HG02571 (cell line): ENCODE measurements around the gene NSUN6.
A peak's percentile ranks its signal among the peaks of the same experiment; 100 is the strongest.

Experiments used
- ATAC-seq: cut with Tn5 transposase; IDR thresholded peaks from one replicate; pipeline ENCODE4 v1.9.1; 2021; ENCODE audit warnings: mild to moderate bottlenecking, moderate library complexity; ENCODE audit not compliant: unreplicated experiment

The NSUN6 gene

DNA sequence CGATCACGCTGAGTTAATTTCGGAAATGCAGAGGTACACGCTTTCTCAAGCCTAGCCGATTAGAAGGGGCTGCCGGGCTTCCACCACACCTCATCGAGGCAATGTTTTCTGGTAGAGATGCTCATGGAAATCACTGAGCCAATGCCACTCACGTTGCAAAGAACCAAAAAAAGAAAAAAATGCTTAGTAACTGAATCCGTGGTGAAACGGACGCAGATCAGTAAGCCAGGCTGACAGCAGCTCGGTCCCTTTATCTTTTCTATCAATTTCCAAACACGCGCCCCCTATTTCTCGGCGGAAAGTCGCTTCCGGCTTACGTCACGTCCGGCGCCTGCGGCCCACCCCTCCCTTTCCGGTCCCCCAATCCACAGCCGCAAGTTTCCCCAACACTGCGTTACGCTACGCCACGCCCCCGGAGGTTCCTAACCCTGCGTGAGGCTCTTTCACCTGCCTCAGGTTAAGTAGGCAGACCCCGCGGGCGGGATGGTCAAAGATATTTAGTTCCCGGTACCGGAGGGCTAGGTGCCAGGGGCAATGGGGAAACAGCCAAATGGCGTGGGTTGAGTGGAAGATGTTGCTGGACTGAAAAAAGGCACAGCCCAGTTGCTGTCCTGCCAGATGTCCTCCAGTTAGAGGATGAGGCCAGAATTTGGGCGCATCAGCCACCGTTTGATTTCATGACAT lies at the start of gene NSUN6:
TSS of gene NSUN6 (minus strand) at position 264 of the 684 bp plus-strand sequence. CDS start 384 bp downstream, outside the sequence.
- peak; percentile 99 for ATAC-seq

DNA sequence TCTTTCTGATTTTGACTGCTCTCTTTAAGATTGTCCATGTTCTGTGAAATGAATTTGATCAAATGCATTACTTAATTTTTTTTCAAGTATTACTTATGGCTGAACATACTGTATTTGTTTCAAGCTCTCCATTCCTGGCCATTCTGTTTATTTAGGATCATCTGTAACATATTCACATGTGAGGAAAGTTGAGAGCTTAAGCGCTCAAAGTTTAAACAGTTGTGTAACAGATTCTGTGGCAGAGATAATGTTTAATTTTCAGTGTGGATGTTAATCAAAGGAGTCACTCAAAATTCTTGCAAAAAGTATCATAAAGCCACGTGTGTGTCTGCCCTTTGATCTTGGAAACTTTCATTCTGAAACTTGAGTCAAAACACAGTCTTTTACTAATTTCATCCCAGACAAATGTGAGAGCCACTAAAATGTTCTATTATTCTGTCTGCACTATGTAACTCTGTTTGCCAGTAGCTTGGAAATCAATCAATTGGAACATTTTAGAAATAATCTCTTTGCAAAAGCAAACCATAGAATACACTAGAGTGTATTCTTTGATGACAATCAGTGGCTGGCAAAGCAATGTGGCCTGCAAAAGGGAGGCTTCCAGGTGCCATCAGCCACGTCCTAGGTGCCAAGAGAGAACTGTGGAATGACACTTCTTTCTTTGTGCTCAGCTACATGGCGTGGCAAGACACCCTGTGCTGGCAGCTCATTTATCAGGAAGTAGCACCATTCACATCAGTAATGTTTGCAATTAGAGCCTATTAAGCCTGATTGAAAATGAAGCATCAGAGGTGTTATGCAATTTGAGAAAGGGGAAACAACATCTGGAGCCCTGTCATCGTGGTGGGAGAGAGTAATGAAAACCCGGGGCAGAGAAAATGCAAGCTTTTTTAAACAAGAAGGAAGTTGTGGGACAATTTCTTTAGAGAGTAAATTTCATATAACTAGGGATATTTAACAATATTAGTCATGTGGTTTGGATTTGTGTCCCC lies 48.8 kb upstream of the NSUN6 start:
- ATAC-seq, result no peak

DNA sequence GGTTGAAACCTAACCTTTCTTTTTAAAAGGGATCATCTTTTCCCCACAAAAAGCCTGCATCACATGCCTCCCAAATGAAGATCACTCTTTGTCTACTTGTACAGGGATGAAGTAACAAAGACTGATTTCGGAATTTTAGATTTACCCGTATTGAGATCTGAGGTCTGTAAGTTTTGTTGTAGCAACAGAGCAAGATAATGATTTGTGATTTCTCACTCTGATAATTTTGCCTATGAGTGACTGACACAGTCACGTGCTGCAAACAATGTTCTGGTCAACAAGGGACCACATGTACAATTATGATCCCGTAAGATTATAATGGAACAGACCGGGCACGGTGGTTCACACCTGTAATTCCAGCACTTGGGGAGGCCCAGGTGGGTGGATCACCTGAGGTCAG lies 39.2 kb upstream of the NSUN6 start:
- ATAC-seq, result no peak

- no peak for ATAC-seq
Measured at GRCh38 chr10:18689498-18689897, 38.1 kb upstream of the NSUN6 start.

GRCh38 chr10:18687706-18688105 lies 36.3 kb upstream of the NSUN6 start:
- no peak for ATAC-seq

GRCh38 chr10:18687195-18687594 lies 35.8 kb upstream of the NSUN6 start:
- no peak for ATAC-seq

- no peak for ATAC-seq
Measured at GRCh38 chr10:18685555-18685954, 34.2 kb upstream of the NSUN6 start.

DNA sequence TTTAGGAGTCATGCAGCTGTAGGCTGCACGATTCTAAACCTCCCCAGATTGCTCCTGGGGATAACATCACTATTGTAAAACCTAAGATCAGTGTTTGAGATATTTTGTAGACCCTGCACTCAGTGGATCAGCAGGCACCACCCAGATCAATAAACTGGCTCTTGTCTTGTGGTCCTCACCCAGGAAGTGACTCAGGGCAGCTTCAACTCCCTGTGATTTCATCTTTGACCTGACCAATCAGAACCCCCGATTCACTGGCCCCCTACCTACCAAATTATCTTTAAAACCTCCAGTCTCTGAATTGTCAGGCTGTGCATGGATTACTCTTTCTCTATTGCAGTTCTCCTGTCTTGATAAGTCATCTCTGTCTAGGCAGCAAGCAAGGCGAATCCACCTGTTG lies 33.6 kb upstream of the NSUN6 start:
- ATAC-seq, result no peak

DNA sequence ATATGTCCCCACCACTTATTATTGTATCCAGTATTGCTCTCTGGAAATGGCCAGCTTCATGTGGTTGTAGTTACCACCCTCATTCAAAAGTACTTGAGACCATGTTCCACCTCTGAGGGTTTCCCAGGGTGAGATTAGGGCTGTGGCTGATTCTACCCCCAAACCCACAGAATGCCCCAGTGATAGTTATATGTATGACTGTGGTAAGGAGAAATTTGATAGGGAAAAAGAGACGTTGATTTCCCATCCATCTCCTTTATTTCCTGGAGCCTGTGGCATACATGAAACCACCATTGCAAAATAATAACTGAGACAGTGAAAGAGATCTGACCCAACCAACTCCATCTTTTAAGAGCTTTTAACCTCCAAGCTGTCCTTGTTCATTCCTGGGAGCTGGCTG lies 33.0 kb upstream of the NSUN6 start:
- ATAC-seq, result no peak

- ATAC-seq, result no peak
Measured at GRCh38 chr10:18683427-18683826, 32.0 kb upstream of the NSUN6 start.

DNA sequence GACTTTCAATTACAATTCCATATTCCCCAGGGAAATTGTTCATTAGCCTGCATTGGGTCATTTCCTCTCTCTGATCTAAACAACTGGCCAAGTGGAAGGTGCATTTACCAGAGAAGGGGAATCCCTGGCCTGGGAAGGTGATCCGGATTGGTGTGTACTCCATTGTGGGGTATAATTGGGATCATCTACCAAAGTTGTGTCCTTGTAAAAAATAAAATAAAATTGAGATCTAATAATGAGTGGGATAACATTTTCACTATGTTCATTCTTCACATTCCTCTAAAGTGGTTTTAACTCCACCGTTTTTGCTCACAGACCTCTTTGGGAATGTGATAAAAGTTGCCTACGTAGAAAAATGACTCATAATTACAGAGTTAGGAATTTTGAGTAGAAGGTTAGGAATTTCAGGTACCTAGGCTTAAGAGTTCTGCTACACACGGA lies 30.6 kb upstream of the NSUN6 start:
- no peak for ATAC-seq

- ATAC-seq, result no peak
Measured at GRCh38 chr10:18681366-18681765, 30.0 kb upstream of the NSUN6 start.

DNA sequence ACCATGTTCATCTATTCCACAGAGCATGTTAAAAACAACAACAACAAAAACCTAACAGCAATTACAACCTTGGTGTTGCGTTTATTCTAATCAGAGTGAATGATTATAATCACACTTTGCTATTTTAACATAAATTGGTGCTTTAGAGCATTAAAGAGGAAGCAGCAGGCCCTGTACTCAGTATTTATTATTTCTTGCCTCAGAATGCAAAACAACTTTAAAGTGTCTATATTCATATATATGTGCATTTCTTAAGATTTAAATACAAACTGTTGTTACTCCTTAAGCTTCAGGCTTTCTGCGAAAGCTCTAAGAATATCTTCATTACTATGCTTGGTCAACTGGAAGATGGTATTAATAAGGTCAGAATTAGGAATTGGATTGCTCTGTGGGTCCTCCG lies 29.4 kb upstream of the NSUN6 start:
- ATAC-seq, result no peak

DNA sequence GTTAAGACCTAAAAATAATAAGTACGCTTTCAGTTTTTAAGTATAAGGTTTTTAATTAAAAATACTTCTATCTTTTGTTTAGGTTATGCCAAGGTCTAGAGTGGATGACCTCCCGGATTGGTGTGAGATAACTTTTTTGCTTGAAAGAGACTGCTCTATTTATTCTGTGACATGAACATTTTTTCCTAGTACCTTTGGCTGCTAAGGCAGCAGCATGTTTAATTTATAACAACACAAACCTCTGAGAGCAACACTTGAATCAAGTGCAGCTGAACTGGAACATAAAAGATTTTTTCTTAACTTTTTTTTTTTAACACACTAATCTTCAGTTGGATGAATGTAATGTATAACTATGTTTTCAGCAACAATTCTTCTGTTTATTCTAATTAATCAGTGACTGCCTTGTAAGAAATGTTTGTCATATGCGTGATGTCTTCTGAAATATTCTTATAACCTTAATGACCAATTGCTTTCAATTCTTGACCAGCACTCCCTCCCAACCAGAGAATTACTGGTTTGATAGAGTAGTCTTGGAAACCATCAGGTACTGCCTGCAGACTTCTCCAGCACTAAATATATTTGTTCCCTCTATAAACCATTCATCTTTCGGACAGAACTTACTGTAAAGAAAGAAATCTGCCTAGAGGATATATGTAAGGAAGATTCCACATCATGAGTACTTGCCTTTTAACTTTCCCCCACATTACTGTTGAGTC lies 23.9 kb upstream of the NSUN6 start:
- ATAC-seq, result no peak

- no peak for ATAC-seq
Measured at GRCh38 chr10:18668026-18668425, 16.6 kb upstream of the NSUN6 start.

DNA sequence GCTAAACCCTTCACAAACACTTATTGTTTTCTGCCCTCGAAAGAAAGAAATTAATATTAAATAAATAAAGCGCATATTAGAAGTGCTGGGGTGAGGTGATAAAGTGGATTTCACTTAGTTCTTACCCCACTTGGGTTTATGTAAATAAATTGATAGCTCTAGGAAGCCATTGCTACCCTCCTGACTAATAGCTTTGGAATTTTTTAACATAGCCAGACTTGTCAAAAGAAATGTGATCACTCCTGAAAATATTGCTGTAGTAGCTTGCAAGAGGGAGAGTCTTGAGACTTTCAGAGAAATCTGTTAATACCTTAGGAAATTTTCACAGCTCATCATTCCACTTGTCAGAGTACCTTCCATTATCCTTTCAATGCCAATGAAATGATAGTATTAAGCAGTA lies 15.4 kb upstream of the NSUN6 start:
- no peak for ATAC-seq

DNA sequence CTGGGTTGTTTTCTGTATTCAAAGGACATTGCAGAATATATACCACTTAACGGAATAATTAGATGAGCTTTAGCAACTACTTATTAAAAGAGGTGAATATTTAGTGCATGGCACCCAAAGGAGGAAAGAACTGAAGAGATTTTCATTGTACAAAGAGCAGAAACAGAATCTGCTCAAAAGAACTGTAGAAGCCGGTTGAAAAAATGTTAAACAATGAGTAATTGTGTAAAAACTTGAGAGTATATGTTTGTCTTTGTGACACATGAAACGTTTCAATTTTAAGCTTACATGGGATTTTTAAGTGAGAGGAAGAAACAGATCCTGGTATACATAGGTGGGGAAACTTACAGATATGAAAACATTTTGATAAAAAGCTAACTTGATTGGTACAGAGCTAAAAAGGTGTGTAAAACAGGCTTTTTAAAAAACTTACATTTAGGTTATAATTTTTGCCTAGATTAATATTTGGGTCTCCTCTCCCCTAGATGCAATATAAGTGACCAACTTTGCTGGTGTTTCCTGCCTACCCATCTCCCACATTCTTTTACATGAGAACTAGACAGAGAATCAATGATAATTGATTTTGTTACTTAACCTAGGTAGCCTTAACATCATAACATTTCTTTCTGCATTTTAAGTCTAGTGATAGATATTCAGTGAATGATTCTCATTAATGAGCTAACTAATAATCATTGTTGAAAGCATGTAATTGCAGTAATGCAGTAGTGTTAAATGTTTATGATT lies 14.6 kb upstream of the NSUN6 start:
- ATAC-seq, result no peak

- no peak for ATAC-seq
Measured at GRCh38 chr10:18664841-18665478, 13.6 kb upstream of the NSUN6 start.

DNA sequence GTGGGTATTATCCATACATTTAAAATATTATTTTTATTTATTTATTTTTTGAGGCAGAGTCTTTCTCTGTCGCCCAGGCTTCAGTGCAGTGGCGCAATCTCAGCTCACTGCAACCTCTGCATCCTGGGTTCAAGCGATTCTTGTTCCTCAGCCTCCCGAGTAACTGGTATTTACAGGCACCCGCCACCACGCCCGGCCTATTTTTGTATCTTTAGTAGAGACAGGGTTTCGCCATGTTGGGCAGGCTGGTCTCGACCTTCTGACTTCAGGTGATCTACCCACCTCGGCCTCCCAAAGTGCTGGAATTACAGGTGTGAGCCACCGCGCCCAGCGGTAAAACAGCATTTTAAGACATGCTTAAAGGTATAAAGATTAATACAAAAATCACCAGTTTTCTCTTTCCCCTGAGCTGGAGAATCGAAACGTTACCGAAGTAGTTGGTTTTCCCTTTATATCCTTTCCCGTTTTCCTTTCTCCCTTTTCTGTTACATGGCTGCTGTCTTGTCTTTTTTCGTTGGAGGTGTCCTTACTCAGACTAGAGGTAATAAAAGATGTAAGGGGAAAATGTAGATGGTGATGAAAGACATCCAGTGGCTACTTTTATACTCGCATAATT lies 9.5 kb upstream of the NSUN6 start:
- no peak for ATAC-seq
